GM13976 (cell line): Measurements from ENCODE around the gene RAB40A.

Experiments
- DNase-seq: peaks from one replicate; pipeline ENCODE4 v3.0.0; 2012; ENCODE audit warnings: low spot score
- in situ Hi-C: fragments of 300-500 bp; cut with MboI; formaldehyde crosslinking; loops from one replicate; pipeline ENCODE4 v1.12.0; 2022; ENCODE audit warnings: low sequenced_read_pairs, mixed read lengths, inconsistent platforms; ENCODE audit not compliant: unreplicated experiment
- TF ChIP-seq, protein P1 (sequence below): IDR thresholded peaks from 2 replicates; pipeline ENCODE4 v1.5.1; 2012; ENCODE audit warnings: borderline replicate concordance, mild to moderate bottlenecking; ENCODE audit not compliant: insufficient read depth; ENCODE audit errors: extremely low read depth, missing control alignments, control extremely low read depth

Gene RAB40A

DNA sequence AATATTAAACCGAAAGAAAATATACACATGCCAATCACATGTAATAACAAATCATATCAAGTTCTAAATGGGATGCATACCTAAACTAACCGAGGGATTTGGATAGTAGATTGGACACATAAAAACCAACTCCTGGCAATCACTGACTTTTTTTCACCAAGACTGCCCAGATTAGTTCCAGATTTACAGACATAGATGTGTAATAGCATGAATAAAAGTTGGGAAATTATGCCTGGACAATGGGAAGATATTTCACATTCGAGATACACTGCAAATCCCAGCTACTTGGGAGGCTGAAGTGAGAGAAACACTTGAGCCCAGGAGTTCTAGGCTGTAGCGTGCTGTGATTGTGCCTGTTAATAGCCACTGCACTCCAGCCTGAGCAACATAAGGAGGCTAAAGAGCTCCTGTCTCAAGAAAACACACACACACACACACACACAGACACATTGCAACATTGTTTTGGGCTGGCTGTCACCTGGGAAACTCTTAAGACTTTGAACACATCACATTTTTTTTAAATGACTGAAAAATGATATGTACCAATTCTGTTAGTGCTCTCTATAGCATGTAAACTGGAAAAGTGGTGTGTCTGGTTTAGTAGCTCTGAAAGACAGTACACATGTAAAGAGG lies 5.7 kb downstream of the RAB40A start:
- in situ Hi-C loops, result no loop called here
- DNase-seq, result no peak
- TF ChIP-seq, protein P1, sequence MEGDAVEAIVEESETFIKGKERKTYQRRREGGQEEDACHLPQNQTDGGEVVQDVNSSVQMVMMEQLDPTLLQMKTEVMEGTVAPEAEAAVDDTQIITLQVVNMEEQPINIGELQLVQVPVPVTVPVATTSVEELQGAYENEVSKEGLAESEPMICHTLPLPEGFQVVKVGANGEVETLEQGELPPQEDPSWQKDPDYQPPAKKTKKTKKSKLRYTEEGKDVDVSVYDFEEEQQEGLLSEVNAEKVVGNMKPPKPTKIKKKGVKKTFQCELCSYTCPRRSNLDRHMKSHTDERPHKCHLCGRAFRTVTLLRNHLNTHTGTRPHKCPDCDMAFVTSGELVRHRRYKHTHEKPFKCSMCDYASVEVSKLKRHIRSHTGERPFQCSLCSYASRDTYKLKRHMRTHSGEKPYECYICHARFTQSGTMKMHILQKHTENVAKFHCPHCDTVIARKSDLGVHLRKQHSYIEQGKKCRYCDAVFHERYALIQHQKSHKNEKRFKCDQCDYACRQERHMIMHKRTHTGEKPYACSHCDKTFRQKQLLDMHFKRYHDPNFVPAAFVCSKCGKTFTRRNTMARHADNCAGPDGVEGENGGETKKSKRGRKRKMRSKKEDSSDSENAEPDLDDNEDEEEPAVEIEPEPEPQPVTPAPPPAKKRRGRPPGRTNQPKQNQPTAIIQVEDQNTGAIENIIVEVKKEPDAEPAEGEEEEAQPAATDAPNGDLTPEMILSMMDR, result no peak

DNA sequence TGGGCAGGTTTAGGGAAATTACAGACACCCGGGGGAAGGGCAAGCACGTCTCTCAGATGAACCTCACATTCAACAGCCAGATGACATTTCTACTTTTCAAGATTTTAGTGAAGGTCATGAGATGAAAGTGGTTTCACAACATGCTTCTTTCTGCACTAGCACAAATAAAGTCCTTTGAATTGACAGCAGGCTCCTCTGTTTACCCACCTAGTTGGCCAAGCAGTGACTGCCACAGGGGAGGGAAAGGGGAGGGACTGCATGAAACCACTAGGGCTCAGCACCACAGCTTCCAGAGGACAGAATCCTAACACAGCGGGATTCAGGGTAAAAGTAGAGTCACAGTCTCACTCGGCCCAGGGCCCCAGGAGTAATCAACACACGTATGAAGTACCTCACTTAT lies 6.2 kb downstream of the RAB40A start:
- in situ Hi-C loops, result no loop called here
- TF ChIP-seq, protein P1, result no peak
- no peak for DNase-seq

DNA sequence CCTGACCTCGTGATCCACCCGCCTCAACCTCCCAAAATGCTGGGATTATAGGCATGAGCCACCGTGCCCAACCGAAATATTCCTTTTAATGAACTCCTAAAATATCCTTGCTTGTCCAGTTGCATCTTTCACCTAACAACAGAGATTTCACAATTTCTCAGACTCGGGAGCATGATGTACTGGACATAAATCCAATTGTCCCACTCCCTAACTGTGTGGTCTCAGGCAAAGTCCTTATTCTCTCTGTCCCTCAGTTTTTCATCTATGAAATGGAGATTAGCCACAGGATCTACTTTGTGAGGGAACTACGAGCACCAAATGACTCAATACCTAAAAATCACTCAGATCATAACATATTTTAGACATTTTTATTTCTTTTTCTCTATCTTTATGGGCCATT lies 9.3 kb downstream of the RAB40A start:
- in situ Hi-C loops, result no loop called here
- no peak for DNase-seq
- TF ChIP-seq, protein P1, result no peak

DNA sequence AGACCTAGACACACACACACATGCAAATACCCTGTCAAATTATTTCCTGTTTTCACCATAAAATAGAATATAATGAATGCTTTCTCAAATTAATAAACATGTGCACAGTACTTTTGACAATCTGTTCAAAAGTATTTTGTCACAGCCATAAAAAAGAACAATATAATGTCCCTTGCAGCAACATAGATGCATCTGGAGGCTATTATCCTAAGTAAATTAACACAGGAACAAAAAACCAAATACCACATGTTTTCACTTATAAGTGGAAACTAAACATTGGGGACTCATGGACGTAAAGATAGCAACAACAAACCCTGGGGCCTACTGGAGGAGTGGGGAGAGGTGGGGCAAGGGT lies 15.5 kb downstream of the RAB40A start:
- in situ Hi-C loops, result no loop called here

DNA sequence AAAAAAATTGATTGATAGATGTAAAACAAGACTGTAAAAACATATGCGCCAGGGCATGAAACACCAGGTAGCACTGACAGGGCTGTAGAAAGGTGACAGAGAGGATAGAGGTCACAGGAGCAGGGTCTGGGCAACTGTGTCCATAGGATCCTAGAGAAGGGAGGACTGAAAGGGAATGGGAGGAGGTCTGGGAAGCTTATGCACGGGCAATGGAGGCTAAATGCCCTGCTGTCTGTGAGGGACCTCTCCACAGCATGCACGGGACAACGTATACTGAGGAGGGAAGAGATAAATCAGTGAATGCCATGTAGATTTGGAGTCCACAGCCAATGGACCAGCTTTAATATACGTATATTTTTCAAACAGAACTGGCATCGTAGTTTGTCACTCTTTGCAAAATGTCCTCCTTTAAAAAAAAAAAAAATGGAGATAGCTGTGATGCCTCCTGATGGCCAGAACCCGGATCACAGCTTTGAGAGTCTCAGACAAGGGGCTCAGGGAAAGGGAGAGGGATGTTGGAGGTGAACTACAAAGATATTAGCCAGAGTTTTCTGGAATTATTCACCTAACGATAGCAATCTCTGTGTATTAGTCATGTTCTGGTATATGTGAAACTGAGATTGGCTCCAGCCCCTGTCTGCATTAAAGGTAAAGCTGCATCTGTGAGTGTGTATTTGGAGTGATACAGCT lies 16.0 kb downstream of the RAB40A start:
- in situ Hi-C loops, result no loop called here
- TF ChIP-seq, protein P1, result no peak
- no peak for DNase-seq

More for the DNA sequence above, 15.5 kb downstream of the RAB40A start:
- TF ChIP-seq, protein P1, result no peak
- no peak for DNase-seq

DNA sequence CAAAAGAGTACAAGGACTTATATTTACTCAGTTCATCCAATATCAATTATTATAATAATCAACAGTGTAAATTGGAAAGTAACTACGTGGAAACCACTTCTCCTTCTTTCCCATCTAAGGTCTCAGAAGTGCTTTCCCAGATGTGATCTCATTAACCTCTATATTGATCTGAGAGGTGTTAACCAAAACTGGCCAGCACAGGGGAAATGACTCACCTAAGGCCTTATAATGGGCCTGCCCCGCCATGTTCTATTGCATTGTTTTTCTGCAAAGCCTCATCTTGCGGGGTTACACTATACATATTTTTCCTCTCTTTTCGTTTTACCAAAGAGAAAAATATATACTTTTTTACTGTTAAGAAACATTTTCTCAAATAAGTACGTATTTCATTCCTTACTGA lies 20.5 kb downstream of the RAB40A start:
- in situ Hi-C loops, result no loop called here
- no peak for DNase-seq
- TF ChIP-seq, protein P1, result no peak
